Keratinocyte (primary cell): ENCODE results near the gene A3GALT2. TPM values are rescaled to one million over a fixed set of nuclear protein-coding genes. Genes with fewer than 3 reads are reported as not detected.

Experiments
- DNase-seq: peaks from one replicate; pipeline ENCODE4 v3.0.0-alpha.2; 2011; ENCODE audit warnings: low read depth, missing footprints, low spot score
- FAIRE-seq: peaks from 2 replicates; lab custom pipeline; 2011; peaks lifted over from hg19 to GRCh38; lab: Jason Lieb, UNC
- H2AFZ ChIP-seq: 2 replicates; pipeline ENCODE4 v1.6.0; 2012; ENCODE audit warnings: low read length, control low read depth, inconsistent platforms; ENCODE audit not compliant: control insufficient read depth
- H3K27ac ChIP-seq: 2 replicates; pipeline ENCODE4 v1.5.1; 2011; ENCODE audit warnings: low read length; ENCODE audit not compliant: control insufficient read depth, insufficient read depth
- H3K27me3 ChIP-seq: 3 replicates; pipeline ENCODE4 v1.6.0; 2011; ENCODE audit warnings: low read length; ENCODE audit not compliant: control insufficient read depth, insufficient read depth; ENCODE audit errors: extremely low read depth
- H3K36me3 ChIP-seq, 2 experiments: 2 replicates in 1 of 2; 3 replicates in 1 of 2; pipeline ENCODE4 v1.5.1; 2011; ENCODE audit warnings: low read length in 2 of 2, mild to moderate bottlenecking in 1 of 2; ENCODE audit not compliant: control insufficient read depth in 2 of 2, insufficient read depth in 2 of 2; ENCODE audit errors: extremely low read depth in 1 of 2
- H3K4me1 ChIP-seq: 3 replicates; pipeline ENCODE4 v1.5.1; 2011; ENCODE audit warnings: low read length; ENCODE audit not compliant: control insufficient read depth, insufficient read depth; ENCODE audit errors: extremely low read depth
- H3K4me2 ChIP-seq: 3 replicates; pipeline ENCODE4 v1.6.0; 2011; ENCODE audit warnings: low read depth, low read length; ENCODE audit not compliant: control insufficient read depth, insufficient read depth; ENCODE audit errors: extremely low read depth
- H3K4me3 ChIP-seq, 3 experiments: fragments of 200-600 bp in 1 of 3; sonication (generic) in 1 of 3; 2 replicates in 2 of 3; 3 replicates in 1 of 3; pipeline ENCODE4 v1.5.1; 2011 to 2016; ENCODE audit warnings: low read length in 3 of 3, mild to moderate bottlenecking in 3 of 3, control low read depth in 2 of 3, inconsistent platforms in 1 of 3, low read depth in 1 of 3, mixed read lengths in 1 of 3, mixed run types in 1 of 3, moderate library complexity in 1 of 3; ENCODE audit not compliant: control insufficient read depth in 2 of 3, insufficient read depth in 2 of 3; ENCODE audit errors: extremely low read depth in 1 of 3
- H3K79me2 ChIP-seq: 2 replicates; pipeline ENCODE4 v1.6.0; 2012; ENCODE audit warnings: low read length; ENCODE audit not compliant: control insufficient read depth, insufficient read depth
- H3K9ac ChIP-seq: 3 replicates; pipeline ENCODE4 v1.6.0; 2011; ENCODE audit warnings: low read length; ENCODE audit not compliant: control insufficient read depth, insufficient read depth; ENCODE audit errors: extremely low read depth
- H3K9me1 ChIP-seq: 3 replicates; pipeline ENCODE4 v1.6.0; 2011; ENCODE audit warnings: low read length; ENCODE audit not compliant: control insufficient read depth, insufficient read depth; ENCODE audit errors: extremely low read depth
- H3K9me3 ChIP-seq: 2 replicates; pipeline ENCODE4 v1.5.1; 2012; ENCODE audit warnings: low read depth, low read length; ENCODE audit not compliant: control insufficient read depth
- H4K20me1 ChIP-seq: 3 replicates; pipeline ENCODE4 v1.6.0; 2011; ENCODE audit warnings: low read length; ENCODE audit not compliant: control insufficient read depth, insufficient read depth; ENCODE audit errors: extremely low read depth
- EZH2 ChIP-seq: IDR thresholded peaks from one replicate; pipeline ENCODE4 v1.6.1; 2012; ENCODE audit warnings: inconsistent platforms, mild to moderate bottlenecking, low read length, moderate library complexity
- dilution Hi-C: fragments of 300-500 bp; cut with MboI; formaldehyde crosslinking; loops from one replicate; pipeline ENCODE4 v1.7.0; 2020; ENCODE audit warnings: low sequenced_read_pairs; ENCODE audit not compliant: extremely low pct_ligation_motif_present
- polyA plus RNA-seq, 5 experiments: library from polyadenylated mRNA; depleted of rRNA in 3 of 5; stranded (reverse) in 3 of 5; stranded (forward) in 1 of 5; unstranded in 1 of 5; fragments of >200 nt; gene quantifications; 1 replicate in 1 of 5; 2 replicates in 3 of 5; 3 replicates in 1 of 5; pipeline versions ENCODE4 v1.2.1 to v1.2.3, GENCODE V29; 2011 to 2012; ENCODE audit warnings: missing spikeins in 2 of 5, low read depth in 1 of 5, low replicate concordance in 1 of 5
- TF ChIP-seq, protein P1 (sequence below), 3 experiments: IDR thresholded peaks in 1 of 3; conservative IDR thresholded peaks in 1 of 3; optimal IDR thresholded peaks in 1 of 3; 2 replicates in 2 of 3; 3 replicates in 1 of 3; pipeline versions ENCODE3 to v1.5.1; 2011; ENCODE audit warnings: low read length in 3 of 3, mild to moderate bottlenecking in 3 of 3, moderate library complexity in 2 of 3, control low read depth in 1 of 3, inconsistent platforms in 1 of 3; ENCODE audit not compliant: insufficient read depth in 2 of 3; ENCODE audit errors: extremely low read depth in 1 of 3

A3GALT2 gene
- polyA plus RNA-seq, 1 donor (not counting 4 experiments of a cell fraction or from before 2014, with no cell fraction given), result not detected

DNA sequence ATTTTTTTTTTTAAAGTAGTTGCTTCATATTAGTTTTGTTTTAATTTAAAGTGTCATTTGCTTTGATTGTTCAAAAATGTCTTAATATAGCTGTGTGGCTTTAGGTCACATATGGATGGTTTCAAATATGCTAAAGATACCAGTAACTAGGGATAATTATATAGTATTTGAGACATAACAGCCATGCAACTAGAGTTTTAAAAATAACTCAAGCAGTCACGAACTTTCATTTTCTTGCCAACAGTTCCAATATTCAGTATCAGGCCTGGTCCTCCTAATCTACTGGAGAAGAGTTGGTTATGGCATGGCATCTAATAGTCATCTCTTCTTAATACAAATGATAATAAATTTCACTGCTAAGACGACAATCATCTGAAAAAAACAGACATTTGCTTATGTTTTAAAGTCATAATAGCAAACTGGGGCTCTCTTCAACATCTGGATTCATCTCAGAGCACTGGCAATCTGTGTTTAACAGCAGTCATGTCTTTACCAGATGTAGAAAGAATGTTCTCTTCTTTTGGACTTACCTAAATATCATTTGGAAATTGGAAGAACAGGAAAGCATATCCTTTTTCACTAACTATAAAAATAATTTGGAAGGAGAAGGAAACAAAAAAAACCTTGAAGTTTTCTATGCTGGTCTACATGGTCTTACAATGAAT lies 24.1 kb upstream of the A3GALT2 start:
- H2AFZ ChIP-seq, result no peak overlapping the region
- H4K20me1 ChIP-seq, result peaks cover 31% of the 10 kb centered on the region
- peaks cover 18 to 43% of the 10 kb centered on the region in 2 experiments for H3K36me3 ChIP-seq
- dilution Hi-C loops, result no loop called here
- H3K4me2 ChIP-seq, result peak overlapping the region; percentile 90
- H3K9me3 ChIP-seq, result no peaks in the 10 kb centered on the region
- no peaks in the 10 kb centered on the region for H3K27me3 ChIP-seq
- peaks cover 72% of the 10 kb centered on the region for H3K4me1 ChIP-seq
- peaks cover 10% of the 10 kb centered on the region for H3K9me1 ChIP-seq
- H3K27ac ChIP-seq, result peak overlapping the region; percentile 69
- FAIRE-seq (no peak), DNase-seq (no peak)
- H3K9ac ChIP-seq, result no peak overlapping the region
- H3K79me2 ChIP-seq, result peaks cover 94% of the 10 kb centered on the region
- peak overlapping the region in 1 of 3 experiments; percentile 69 for H3K4me3 ChIP-seq
- TF ChIP-seq EZH2, result no peak
- TF ChIP-seq, protein P1, sequence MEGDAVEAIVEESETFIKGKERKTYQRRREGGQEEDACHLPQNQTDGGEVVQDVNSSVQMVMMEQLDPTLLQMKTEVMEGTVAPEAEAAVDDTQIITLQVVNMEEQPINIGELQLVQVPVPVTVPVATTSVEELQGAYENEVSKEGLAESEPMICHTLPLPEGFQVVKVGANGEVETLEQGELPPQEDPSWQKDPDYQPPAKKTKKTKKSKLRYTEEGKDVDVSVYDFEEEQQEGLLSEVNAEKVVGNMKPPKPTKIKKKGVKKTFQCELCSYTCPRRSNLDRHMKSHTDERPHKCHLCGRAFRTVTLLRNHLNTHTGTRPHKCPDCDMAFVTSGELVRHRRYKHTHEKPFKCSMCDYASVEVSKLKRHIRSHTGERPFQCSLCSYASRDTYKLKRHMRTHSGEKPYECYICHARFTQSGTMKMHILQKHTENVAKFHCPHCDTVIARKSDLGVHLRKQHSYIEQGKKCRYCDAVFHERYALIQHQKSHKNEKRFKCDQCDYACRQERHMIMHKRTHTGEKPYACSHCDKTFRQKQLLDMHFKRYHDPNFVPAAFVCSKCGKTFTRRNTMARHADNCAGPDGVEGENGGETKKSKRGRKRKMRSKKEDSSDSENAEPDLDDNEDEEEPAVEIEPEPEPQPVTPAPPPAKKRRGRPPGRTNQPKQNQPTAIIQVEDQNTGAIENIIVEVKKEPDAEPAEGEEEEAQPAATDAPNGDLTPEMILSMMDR (optimal IDR thresholded peaks at IDR 0.05 in 1 of 3, IDR thresholded peaks at IDR 0.05 in 1 of 3, conservative IDR thresholded peaks at IDR 0.05 in 1 of 3; ENCODE audit: extremely low read depth in 1 of 3, insufficient read depth in 2 of 3, low read length in 3 of 3), result no peak

DNA sequence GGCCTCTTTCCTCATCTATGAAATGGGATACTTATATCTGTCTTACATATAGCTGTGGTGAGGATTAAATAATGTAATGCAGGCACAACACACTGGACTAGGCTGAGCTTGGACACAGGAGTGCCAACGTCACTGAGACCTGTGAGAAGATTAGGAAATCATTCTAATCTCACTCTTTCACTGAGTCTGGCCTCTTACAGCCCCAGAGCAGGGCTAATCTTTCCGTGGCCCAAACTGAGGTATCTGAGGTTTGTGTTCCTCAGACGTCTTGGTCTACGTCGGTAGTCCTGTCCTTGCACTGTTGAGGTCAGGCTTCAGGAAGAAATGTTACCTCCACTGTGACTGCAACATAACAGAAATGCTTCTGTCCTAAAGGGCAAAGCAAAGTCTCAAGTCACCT lies 22.6 kb upstream of the A3GALT2 start:
- Histone ChIP-seq H3K9me1 (peaks cover 10% of the 10 kb centered on the region), H3K4me2 (peak overlapping the region; percentile 13), H2AFZ (no peak overlapping the region), H3K36me3 (peaks cover 16 to 47% of the 10 kb centered on the region in 2 experiments), H3K79me2 (peaks cover 99% of the 10 kb centered on the region), H3K27ac (no peak overlapping the region), H3K9ac (no peak overlapping the region), H3K4me1 (peaks cover 86% of the 10 kb centered on the region), H4K20me1 (peaks cover 43% of the 10 kb centered on the region), H3K27me3 (no peaks in the 10 kb centered on the region), H3K9me3 (no peaks in the 10 kb centered on the region), H3K4me3 (no peak overlapping the region)
- FAIRE-seq, result no peak
- DNase-seq, result no peak
- TF ChIP-seq EZH2, result no peak
- TF ChIP-seq, protein P1 (optimal IDR thresholded peaks at IDR 0.05 in 1 of 3, IDR thresholded peaks at IDR 0.05 in 1 of 3, conservative IDR thresholded peaks at IDR 0.05 in 1 of 3; ENCODE audit: extremely low read depth in 1 of 3, insufficient read depth in 2 of 3, low read length in 3 of 3), result no peak
- dilution Hi-C loops, result no loop called here
